Measurements from ENCODE around the gene STAG3. TPM values are rescaled to one million over a fixed set of nuclear protein-coding genes. Genes with fewer than 3 reads are reported as not detected.
"Not testable (repeated sequence)": the region's sequence is repeated elsewhere in the genome, so short reads cannot be mapped to it uniquely, and the experiment has no call there.

The STAG3 gene
- total RNA-seq, 1 donor from 2014 or later: 1.9 TPM

GRCh38 chr7:100132697-100133151 lies 45.0 kb upstream of the STAG3 start:
- Mint-ChIP-seq H3K27me3 (ENCODE audit: low read depth) (peaks cover 9% of the 10 kb centered on the region), H3K9me3 (no peaks in the 10 kb centered on the region), H3K27ac (ENCODE audit: unreplicated experiment) (peak overlapping the region; percentile 1), H3K4me1 (peaks cover 14% of the 10 kb centered on the region), H3K4me3 (peak overlapping the region; percentile 66), H3K36me3 (ENCODE audit: low read depth) (no peaks in the 10 kb centered on the region)
- peak; percentile 91 for TF ChIP-seq CTCF (conservative IDR thresholded peaks at IDR 0.05)
- peak; percentile 63 for DNase-seq (ENCODE audit: low read depth, low spot score)

GRCh38 chr7:100137851-100138760 lies 39.6 kb upstream of the STAG3 start:
- Mint-ChIP-seq H3K9me3 (no peaks in the 10 kb centered on the region), H3K27ac (ENCODE audit: unreplicated experiment) (no peak overlapping the region), H3K4me3 (no peak overlapping the region), H3K4me1 (no peaks in the 10 kb centered on the region), H3K27me3 (ENCODE audit: low read depth) (no peaks in the 10 kb centered on the region), H3K36me3 (ENCODE audit: low read depth) (no peaks in the 10 kb centered on the region)
- no peak for DNase-seq (ENCODE audit: low read depth, low spot score)
- TF ChIP-seq CTCF (conservative IDR thresholded peaks at IDR 0.05): no peak

GRCh38 chr7:100141555-100141949 lies 36.2 kb upstream of the STAG3 start:
- no peak for TF ChIP-seq CTCF (conservative IDR thresholded peaks at IDR 0.05)
- DNase-seq (ENCODE audit: low read depth, low spot score): no peak
- H3K27me3 Mint-ChIP-seq (ENCODE audit: low read depth): no peaks in the 10 kb centered on the region
- H3K27ac Mint-ChIP-seq (ENCODE audit: unreplicated experiment): no peak overlapping the region
- no peak overlapping the region for H3K4me3 Mint-ChIP-seq
- H3K36me3 Mint-ChIP-seq (ENCODE audit: low read depth): no peaks in the 10 kb centered on the region
- no peaks in the 10 kb centered on the region for H3K9me3 Mint-ChIP-seq
- H3K4me1 Mint-ChIP-seq: no peaks in the 10 kb centered on the region

GRCh38 chr7:100142461-100142860 lies 35.3 kb upstream of the STAG3 start:
- H3K36me3 Mint-ChIP-seq (ENCODE audit: low read depth): no peaks in the 10 kb centered on the region
- H3K4me3 Mint-ChIP-seq: no peak overlapping the region
- TF ChIP-seq CTCF (conservative IDR thresholded peaks at IDR 0.05): no peak
- no peak overlapping the region for H3K27ac Mint-ChIP-seq (ENCODE audit: unreplicated experiment)
- no peaks in the 10 kb centered on the region for H3K27me3 Mint-ChIP-seq (ENCODE audit: low read depth)
- DNase-seq (ENCODE audit: low read depth, low spot score): no peak
- H3K9me3 Mint-ChIP-seq: no peaks in the 10 kb centered on the region
- H3K4me1 Mint-ChIP-seq: no peaks in the 10 kb centered on the region

- H3K27ac Mint-ChIP-seq (ENCODE audit: unreplicated experiment); H3K9me3 Mint-ChIP-seq; H3K36me3 Mint-ChIP-seq (ENCODE audit: low read depth); H3K27me3 Mint-ChIP-seq (ENCODE audit: low read depth); H3K4me3 Mint-ChIP-seq; DNase-seq (ENCODE audit: low read depth, low spot score): not testable (repeated sequence)
- peaks cover 20% of the 10 kb centered on the region for H3K4me1 Mint-ChIP-seq
These were observed 31.4 kb upstream of the STAG3 start for GRCh38 chr7:100146350-100146749.

- no peaks in the 10 kb centered on the region for H3K9me3 Mint-ChIP-seq
- peaks cover 21% of the 10 kb centered on the region for H3K4me1 Mint-ChIP-seq
- H3K4me3 Mint-ChIP-seq: no peak overlapping the region
- no peaks in the 10 kb centered on the region for H3K27me3 Mint-ChIP-seq (ENCODE audit: low read depth)
- no peak for DNase-seq (ENCODE audit: low read depth, low spot score)
- no peak overlapping the region for H3K27ac Mint-ChIP-seq (ENCODE audit: unreplicated experiment)
- no peak for TF ChIP-seq CTCF (conservative IDR thresholded peaks at IDR 0.05)
- peaks cover 4% of the 10 kb centered on the region for H3K36me3 Mint-ChIP-seq (ENCODE audit: low read depth)
These were observed 30.4 kb upstream of the STAG3 start for GRCh38 chr7:100147278-100147677.

All from neural crest cell (in vitro differentiated cells).